Bone marrow (tissue), 2 donors: ENCODE results near the gene NBPF9.
"Not testable (repeated sequence)": the region's sequence is repeated elsewhere in the genome, so short reads cannot be mapped to it uniquely, and the experiment has no call there.

Source experiments
- DNase-seq, 2 donors: peaks; one replicate each; lab custom pipeline; 2025; lab: John Stamatoyannopoulos, UW

NBPF9 gene

GRCh38 chr1:149103109-149104081, at the start of gene NBPF9:
TSS of gene NBPF9 (minus strand) at chr1:149103551. CDS start at chr1:149082139, 21,412 bp downstream.
- not testable (repeated sequence) for DNase-seq

- not testable (repeated sequence) for DNase-seq
These were observed 46.6 kb upstream of the NBPF9 start for GRCh38 chr1:149149909-149150308.

- not testable (repeated sequence) for DNase-seq
These were observed 34.2 kb upstream of the NBPF9 start for GRCh38 chr1:149137585-149137984.

- DNase-seq = not testable (repeated sequence)
These were observed 27.6 kb upstream of the NBPF9 start for GRCh38 chr1:149130938-149131337.

GRCh38 chr1:149129245-149129644, 25.9 kb upstream of the NBPF9 start:
- DNase-seq = not testable (repeated sequence)

- not testable (repeated sequence) for DNase-seq
These were observed 23.3 kb upstream of the NBPF9 start for GRCh38 chr1:149126555-149127145.

GRCh38 chr1:149123948-149124926, 20.9 kb upstream of the NBPF9 start:
- not testable (repeated sequence) for DNase-seq

- not testable (repeated sequence) for DNase-seq
These were observed 9.5 kb upstream of the NBPF9 start for GRCh38 chr1:149112828-149113227.

- DNase-seq = not testable (repeated sequence)
These were observed 7.0 kb upstream of the NBPF9 start for GRCh38 chr1:149110343-149110742.

GRCh38 chr1:149102574-149102973, 777 bp downstream of the NBPF9 start:
- not testable (repeated sequence) for DNase-seq

- DNase-seq = not testable (repeated sequence)
These were observed 5.1 kb downstream of the NBPF9 start for GRCh38 chr1:149098276-149098675.

- DNase-seq = not testable (repeated sequence)
These were observed 10.2 kb downstream of the NBPF9 start for GRCh38 chr1:149093155-149093554.

GRCh38 chr1:149075505-149076127, 27.7 kb downstream of the NBPF9 start:
- DNase-seq = not testable (repeated sequence)

- DNase-seq = not testable (repeated sequence)
These were observed 38.7 kb downstream of the NBPF9 start for GRCh38 chr1:149064611-149065010.

GRCh38 chr1:149043056-149043455, 60.3 kb downstream of the NBPF9 start:
- not testable (repeated sequence) for DNase-seq

GRCh38 chr1:149033916-149034315, 69.4 kb downstream of the NBPF9 start:
- not testable (repeated sequence) for DNase-seq

- not testable (repeated sequence) for DNase-seq
These were observed 79.0 kb downstream of the NBPF9 start for GRCh38 chr1:149024327-149024726.

- not testable (repeated sequence) for DNase-seq
These were observed 84.8 kb downstream of the NBPF9 start for GRCh38 chr1:149018577-149018976.

- DNase-seq = not testable (repeated sequence)
These were observed 86.7 kb downstream of the NBPF9 start for GRCh38 chr1:149016626-149017025.

GRCh38 chr1:149015522-149015921, 87.8 kb downstream of the NBPF9 start:
- DNase-seq = not testable (repeated sequence)

GRCh38 chr1:149013513-149013912, 89.8 kb downstream of the NBPF9 start:
- DNase-seq = not testable (repeated sequence)
